B cell (primary cell): ENCODE measurements around the gene LRRC36.

Experiments used
- CTCF ChIP-seq: fragments of 200-600 bp; IDR thresholded peaks from one replicate; pipeline ENCODE4 v1.8.0; 2022; ENCODE audit warnings: antibody characterized with exemption, mild to moderate bottlenecking
- EZH2 ChIP-seq: IDR thresholded peaks from 2 replicates; pipeline ENCODE4 v1.6.1; 2012; ENCODE audit warnings: borderline replicate concordance, low read depth, mild to moderate bottlenecking, moderate library complexity, low read length; ENCODE audit not compliant: insufficient read depth, poor library complexity, severe bottlenecking

GRCh38 chr16:67342616-67343015 lies 16.0 kb downstream of the LRRC36 start:
- TF ChIP-seq CTCF (no peak), EZH2 (no peak)
